ENCODE results near the gene ISM1. TPM values are rescaled to one million over a fixed set of nuclear protein-coding genes. Genes with fewer than 3 reads are reported as not detected.

ISM1 gene
- total RNA-seq, 1 donor from 2014 or later = 1.0 TPM

GRCh38 chr20:13277663-13278295 is 56.7 kb downstream of the ISM1 start:
- Histone ChIP-seq H3K9ac (ENCODE audit: low read depth in 1 of 3, low read length in 3 of 3) (no peak overlapping the region), H3K9me3 (ENCODE audit: control insufficient read depth in 3 of 3, low read length in 3 of 3) (no peaks in the 10 kb centered on the region), H3K27ac (ENCODE audit: low read depth, low read length) (no peak overlapping the region), H3K36me3 (ENCODE audit: control insufficient read depth in 3 of 3, insufficient read depth in 3 of 3, low read length in 3 of 3) (no peaks in the 10 kb centered on the region), H3K27me3 (ENCODE audit: control insufficient read depth in 3 of 3, insufficient read depth in 3 of 3, low read length in 3 of 3) (no peaks in the 10 kb centered on the region), H3K4me3 (ENCODE audit: low read length in 3 of 3) (no peak overlapping the region), H3K4me1 (ENCODE audit: control insufficient read depth in 3 of 3, insufficient read depth in 3 of 3, low read length in 3 of 3) (peaks cover 0 to 8% (median 4%) of the 10 kb centered on the region in 3 donors)

- Histone ChIP-seq H3K4me3 (ENCODE audit: low read length in 3 of 3) (no peak overlapping the region), H3K9ac (ENCODE audit: low read depth in 1 of 3, low read length in 3 of 3) (no peak overlapping the region), H3K36me3 (ENCODE audit: control insufficient read depth in 3 of 3, insufficient read depth in 3 of 3, low read length in 3 of 3) (no peaks in the 10 kb centered on the region), H3K4me1 (ENCODE audit: control insufficient read depth in 3 of 3, insufficient read depth in 3 of 3, low read length in 3 of 3) (peaks cover 0 to 6% (median 4%) of the 10 kb centered on the region in 3 donors), H3K27ac (ENCODE audit: low read depth, low read length) (no peak overlapping the region), H3K27me3 (ENCODE audit: control insufficient read depth in 3 of 3, insufficient read depth in 3 of 3, low read length in 3 of 3) (no peaks in the 10 kb centered on the region), H3K9me3 (ENCODE audit: control insufficient read depth in 3 of 3, low read length in 3 of 3) (no peaks in the 10 kb centered on the region)
These were observed 57.9 kb downstream of the ISM1 start for GRCh38 chr20:13278812-13279570.

- no peak overlapping the region for H3K4me3 ChIP-seq (ENCODE audit: low read length in 3 of 3)
- H3K9me3 ChIP-seq (ENCODE audit: control insufficient read depth in 3 of 3, low read length in 3 of 3) = no peaks in the 10 kb centered on the region
- H3K36me3 ChIP-seq (ENCODE audit: control insufficient read depth in 3 of 3, insufficient read depth in 3 of 3, low read length in 3 of 3) = no peaks in the 10 kb centered on the region
- no peak overlapping the region for H3K27ac ChIP-seq (ENCODE audit: low read depth, low read length)
- no peaks in the 10 kb centered on the region for H3K27me3 ChIP-seq (ENCODE audit: control insufficient read depth in 3 of 3, insufficient read depth in 3 of 3, low read length in 3 of 3)
- no peak overlapping the region for H3K9ac ChIP-seq (ENCODE audit: low read depth in 1 of 3, low read length in 3 of 3)
- no peaks in the 10 kb centered on the region for H3K4me1 ChIP-seq (ENCODE audit: control insufficient read depth in 3 of 3, insufficient read depth in 3 of 3, low read length in 3 of 3)
These were observed 59.7 kb downstream of the ISM1 start for GRCh38 chr20:13280609-13281324.

- no peaks in the 10 kb centered on the region for H3K36me3 ChIP-seq (ENCODE audit: control insufficient read depth in 3 of 3, insufficient read depth in 3 of 3, low read length in 3 of 3)
- no peaks in the 10 kb centered on the region for H3K27me3 ChIP-seq (ENCODE audit: control insufficient read depth in 3 of 3, insufficient read depth in 3 of 3, low read length in 3 of 3)
- H3K9me3 ChIP-seq (ENCODE audit: control insufficient read depth in 3 of 3, low read length in 3 of 3) = no peaks in the 10 kb centered on the region
- H3K27ac ChIP-seq (ENCODE audit: low read depth, low read length) = no peak overlapping the region
- no peak overlapping the region for H3K4me3 ChIP-seq (ENCODE audit: low read length in 3 of 3)
- no peaks in the 10 kb centered on the region for H3K4me1 ChIP-seq (ENCODE audit: control insufficient read depth in 3 of 3, insufficient read depth in 3 of 3, low read length in 3 of 3)
- H3K9ac ChIP-seq (ENCODE audit: low read depth in 1 of 3, low read length in 3 of 3) = no peak overlapping the region
These were observed 63.1 kb downstream of the ISM1 start for GRCh38 chr20:13283869-13284829.

GRCh38 chr20:13284830-13285229 is 63.8 kb downstream of the ISM1 start:
- Histone ChIP-seq H3K4me3 (ENCODE audit: low read length in 3 of 3) (no peak overlapping the region), H3K4me1 (ENCODE audit: control insufficient read depth in 3 of 3, insufficient read depth in 3 of 3, low read length in 3 of 3) (no peaks in the 10 kb centered on the region), H3K9me3 (ENCODE audit: control insufficient read depth in 3 of 3, low read length in 3 of 3) (no peaks in the 10 kb centered on the region), H3K36me3 (ENCODE audit: control insufficient read depth in 3 of 3, insufficient read depth in 3 of 3, low read length in 3 of 3) (no peaks in the 10 kb centered on the region), H3K27me3 (ENCODE audit: control insufficient read depth in 3 of 3, insufficient read depth in 3 of 3, low read length in 3 of 3) (no peaks in the 10 kb centered on the region), H3K9ac (ENCODE audit: low read depth in 1 of 3, low read length in 3 of 3) (no peak overlapping the region), H3K27ac (ENCODE audit: low read depth, low read length) (no peak overlapping the region)

GRCh38 chr20:13285408-13285807 is 64.3 kb downstream of the ISM1 start:
- Histone ChIP-seq H3K9me3 (ENCODE audit: control insufficient read depth in 3 of 3, low read length in 3 of 3) (no peaks in the 10 kb centered on the region), H3K27ac (ENCODE audit: low read depth, low read length) (no peak overlapping the region), H3K9ac (ENCODE audit: low read depth in 1 of 3, low read length in 3 of 3) (no peak overlapping the region), H3K4me1 (ENCODE audit: control insufficient read depth in 3 of 3, insufficient read depth in 3 of 3, low read length in 3 of 3) (no peaks in the 10 kb centered on the region), H3K27me3 (ENCODE audit: control insufficient read depth in 3 of 3, insufficient read depth in 3 of 3, low read length in 3 of 3) (no peaks in the 10 kb centered on the region), H3K4me3 (ENCODE audit: low read length in 3 of 3) (no peak overlapping the region), H3K36me3 (ENCODE audit: control insufficient read depth in 3 of 3, insufficient read depth in 3 of 3, low read length in 3 of 3) (no peaks in the 10 kb centered on the region)

- Histone ChIP-seq H3K36me3 (ENCODE audit: control insufficient read depth in 3 of 3, insufficient read depth in 3 of 3, low read length in 3 of 3) (no peaks in the 10 kb centered on the region), H3K9me3 (ENCODE audit: control insufficient read depth in 3 of 3, low read length in 3 of 3) (no peaks in the 10 kb centered on the region), H3K27ac (ENCODE audit: low read depth, low read length) (no peak overlapping the region), H3K9ac (ENCODE audit: low read depth in 1 of 3, low read length in 3 of 3) (no peak overlapping the region), H3K4me1 (ENCODE audit: control insufficient read depth in 3 of 3, insufficient read depth in 3 of 3, low read length in 3 of 3) (no peaks in the 10 kb centered on the region), H3K4me3 (ENCODE audit: low read length in 3 of 3) (no peak overlapping the region), H3K27me3 (ENCODE audit: control insufficient read depth in 3 of 3, insufficient read depth in 3 of 3, low read length in 3 of 3) (no peaks in the 10 kb centered on the region)
These were observed 65.0 kb downstream of the ISM1 start for GRCh38 chr20:13286052-13286451.

GRCh38 chr20:13286607-13287006 is 65.5 kb downstream of the ISM1 start:
- Histone ChIP-seq H3K4me3 (ENCODE audit: low read length in 3 of 3) (no peak overlapping the region), H3K27me3 (ENCODE audit: control insufficient read depth in 3 of 3, insufficient read depth in 3 of 3, low read length in 3 of 3) (no peaks in the 10 kb centered on the region), H3K36me3 (ENCODE audit: control insufficient read depth in 3 of 3, insufficient read depth in 3 of 3, low read length in 3 of 3) (no peaks in the 10 kb centered on the region), H3K9ac (ENCODE audit: low read depth in 1 of 3, low read length in 3 of 3) (no peak overlapping the region), H3K4me1 (ENCODE audit: control insufficient read depth in 3 of 3, insufficient read depth in 3 of 3, low read length in 3 of 3) (no peaks in the 10 kb centered on the region), H3K27ac (ENCODE audit: low read depth, low read length) (no peak overlapping the region), H3K9me3 (ENCODE audit: control insufficient read depth in 3 of 3, low read length in 3 of 3) (no peaks in the 10 kb centered on the region)

GRCh38 chr20:13288357-13288756 is 67.3 kb downstream of the ISM1 start:
- H3K36me3 ChIP-seq (ENCODE audit: control insufficient read depth in 3 of 3, insufficient read depth in 3 of 3, low read length in 3 of 3) = no peaks in the 10 kb centered on the region
- no peak overlapping the region for H3K4me3 ChIP-seq (ENCODE audit: low read length in 3 of 3)
- H3K27ac ChIP-seq (ENCODE audit: low read depth, low read length) = no peak overlapping the region
- no peaks in the 10 kb centered on the region for H3K27me3 ChIP-seq (ENCODE audit: control insufficient read depth in 3 of 3, insufficient read depth in 3 of 3, low read length in 3 of 3)
- no peak overlapping the region for H3K9ac ChIP-seq (ENCODE audit: low read depth in 1 of 3, low read length in 3 of 3)
- H3K9me3 ChIP-seq (ENCODE audit: control insufficient read depth in 3 of 3, low read length in 3 of 3) = no peaks in the 10 kb centered on the region
- H3K4me1 ChIP-seq (ENCODE audit: control insufficient read depth in 3 of 3, insufficient read depth in 3 of 3, low read length in 3 of 3) = no peaks in the 10 kb centered on the region

All from skeletal muscle tissue (tissue), 4 donors.